LNCAP (cell line): ENCODE data around the gene DDX49.

Experiments used
- TF ChIP-seq, protein P1 (sequence below): fragments of 450-650 bp; IDR thresholded peaks from 2 replicates; pipeline ENCODE4 v1.5.1; 2017; ENCODE audit warnings: mild to moderate bottlenecking

Gene DDX49

GRCh38 chr19:18910010-18910409 is 9.5 kb upstream of the DDX49 start:
- TF ChIP-seq, protein P1, sequence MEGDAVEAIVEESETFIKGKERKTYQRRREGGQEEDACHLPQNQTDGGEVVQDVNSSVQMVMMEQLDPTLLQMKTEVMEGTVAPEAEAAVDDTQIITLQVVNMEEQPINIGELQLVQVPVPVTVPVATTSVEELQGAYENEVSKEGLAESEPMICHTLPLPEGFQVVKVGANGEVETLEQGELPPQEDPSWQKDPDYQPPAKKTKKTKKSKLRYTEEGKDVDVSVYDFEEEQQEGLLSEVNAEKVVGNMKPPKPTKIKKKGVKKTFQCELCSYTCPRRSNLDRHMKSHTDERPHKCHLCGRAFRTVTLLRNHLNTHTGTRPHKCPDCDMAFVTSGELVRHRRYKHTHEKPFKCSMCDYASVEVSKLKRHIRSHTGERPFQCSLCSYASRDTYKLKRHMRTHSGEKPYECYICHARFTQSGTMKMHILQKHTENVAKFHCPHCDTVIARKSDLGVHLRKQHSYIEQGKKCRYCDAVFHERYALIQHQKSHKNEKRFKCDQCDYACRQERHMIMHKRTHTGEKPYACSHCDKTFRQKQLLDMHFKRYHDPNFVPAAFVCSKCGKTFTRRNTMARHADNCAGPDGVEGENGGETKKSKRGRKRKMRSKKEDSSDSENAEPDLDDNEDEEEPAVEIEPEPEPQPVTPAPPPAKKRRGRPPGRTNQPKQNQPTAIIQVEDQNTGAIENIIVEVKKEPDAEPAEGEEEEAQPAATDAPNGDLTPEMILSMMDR, result no peak

DNA sequence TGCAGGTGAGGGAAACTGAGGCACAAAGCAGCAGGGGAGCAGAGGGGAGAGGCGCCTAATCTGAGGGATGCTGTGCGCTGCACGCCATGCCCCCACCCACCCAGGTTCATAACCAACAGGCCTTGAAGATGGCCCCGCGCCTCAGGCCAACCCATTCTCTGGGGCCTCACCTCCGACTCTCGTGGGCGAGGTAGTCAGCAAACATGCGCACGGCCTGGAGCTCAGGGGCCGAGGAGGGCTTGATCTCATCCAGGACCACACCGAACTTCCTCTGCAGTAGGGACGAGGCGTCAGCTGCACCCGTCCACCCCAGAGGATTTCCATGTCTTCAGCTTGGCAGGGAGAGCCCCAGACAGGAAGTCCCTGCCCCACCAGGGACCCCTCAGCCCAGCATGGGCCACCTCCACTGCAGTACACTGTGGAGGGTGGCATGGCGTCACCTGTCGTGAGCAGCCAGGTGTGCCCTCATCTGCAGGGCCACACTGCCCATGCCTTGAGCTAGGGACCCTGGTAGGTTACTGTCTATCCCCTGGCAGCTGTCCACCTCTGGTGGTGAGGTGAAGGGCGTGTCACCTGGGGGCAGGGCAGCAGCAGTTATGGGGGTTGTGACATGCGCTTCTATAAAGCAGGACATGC is 8.6 kb upstream of the DDX49 start:
- TF ChIP-seq, protein P1, result no peak

DNA sequence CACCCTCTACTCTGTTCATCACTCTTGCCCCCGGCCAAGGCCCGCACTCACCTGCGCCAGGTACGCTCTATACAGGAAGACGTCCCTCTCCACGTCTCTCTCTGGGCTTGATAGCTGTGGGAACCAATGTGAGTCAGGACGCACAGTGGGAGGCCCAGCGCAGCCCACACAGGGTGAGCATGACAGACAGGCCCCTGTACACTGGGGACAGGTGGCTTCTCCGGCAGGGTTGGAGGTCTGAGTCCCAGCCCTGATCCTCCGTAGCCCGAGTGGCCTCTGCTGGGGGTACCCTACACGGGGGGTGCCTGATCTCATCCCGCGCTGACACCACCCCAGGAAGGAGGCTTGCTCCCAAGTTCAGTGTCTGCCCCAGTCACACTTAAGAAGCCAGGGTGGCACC is 6.6 kb upstream of the DDX49 start:
- TF ChIP-seq, protein P1, result no peak

GRCh38 chr19:18913466-18913865 is 6.0 kb upstream of the DDX49 start:
- TF ChIP-seq, protein P1, result no peak

DNA sequence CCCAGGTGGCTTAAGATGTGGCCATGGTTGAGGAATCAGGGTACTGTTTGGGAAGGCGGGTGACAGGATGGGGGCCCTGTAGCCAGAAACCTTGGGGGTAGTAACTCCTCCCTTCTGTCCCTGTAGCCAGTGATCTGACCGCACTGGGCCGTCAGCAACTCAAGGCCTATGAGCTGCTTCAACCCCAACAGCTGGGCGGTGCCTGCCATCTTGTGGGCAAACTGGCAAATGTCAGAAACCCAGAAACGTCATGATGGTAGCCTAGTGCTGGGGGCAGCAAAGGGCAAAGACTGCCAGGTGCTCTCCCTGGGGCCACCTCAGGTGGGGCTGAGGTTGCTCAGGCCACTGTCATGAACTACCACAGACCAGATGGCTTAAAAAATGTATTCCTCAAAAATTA is 3.9 kb upstream of the DDX49 start:
- TF ChIP-seq, protein P1, result peak; percentile 22; the same call in 1 of the 2 replicates

- TF ChIP-seq, protein P1, result no peak
Measured at GRCh38 chr19:18919900-18920214, 342 bp downstream of the DDX49 start.

GRCh38 chr19:18920400-18920799 is 885 bp downstream of the DDX49 start:
- TF ChIP-seq, protein P1, result no peak

GRCh38 chr19:18921593-18921992 is 2.1 kb downstream of the DDX49 start:
- TF ChIP-seq, protein P1, result no peak
